Fibroblast of villous mesenchyme (primary cell): Measurements from ENCODE around the gene IFNAR1. TPM values are rescaled to one million over a fixed set of nuclear protein-coding genes. Genes with fewer than 3 reads are reported as not detected.
A peak's percentile ranks its signal among the peaks of the same experiment; 100 is the strongest.

Source experiments
- DNase-seq: peaks from one replicate; pipeline ENCODE4 v3.0.0-alpha.2; 2010; ENCODE audit warnings: low read depth
- H3K4me3 ChIP-seq: 2 replicates; pipeline ENCODE4 v1.5.1; 2011; ENCODE audit warnings: low read depth, mild to moderate bottlenecking, low read length
- total RNA-seq: library from RNA; depleted of rRNA; stranded (reverse); fragments of >200 nt; gene quantifications from 2 replicates; pipeline ENCODE4 v1.2.3, GENCODE V29; 2012
- TF ChIP-seq, protein P1 (sequence below): IDR thresholded peaks from 2 replicates; pipeline ENCODE4 v1.5.1; 2012; ENCODE audit warnings: low read depth, mild to moderate bottlenecking, low read length; ENCODE audit not compliant: insufficient read depth

The IFNAR1 gene
- total RNA-seq, 1 donor, result 19.0 TPM

DNA sequence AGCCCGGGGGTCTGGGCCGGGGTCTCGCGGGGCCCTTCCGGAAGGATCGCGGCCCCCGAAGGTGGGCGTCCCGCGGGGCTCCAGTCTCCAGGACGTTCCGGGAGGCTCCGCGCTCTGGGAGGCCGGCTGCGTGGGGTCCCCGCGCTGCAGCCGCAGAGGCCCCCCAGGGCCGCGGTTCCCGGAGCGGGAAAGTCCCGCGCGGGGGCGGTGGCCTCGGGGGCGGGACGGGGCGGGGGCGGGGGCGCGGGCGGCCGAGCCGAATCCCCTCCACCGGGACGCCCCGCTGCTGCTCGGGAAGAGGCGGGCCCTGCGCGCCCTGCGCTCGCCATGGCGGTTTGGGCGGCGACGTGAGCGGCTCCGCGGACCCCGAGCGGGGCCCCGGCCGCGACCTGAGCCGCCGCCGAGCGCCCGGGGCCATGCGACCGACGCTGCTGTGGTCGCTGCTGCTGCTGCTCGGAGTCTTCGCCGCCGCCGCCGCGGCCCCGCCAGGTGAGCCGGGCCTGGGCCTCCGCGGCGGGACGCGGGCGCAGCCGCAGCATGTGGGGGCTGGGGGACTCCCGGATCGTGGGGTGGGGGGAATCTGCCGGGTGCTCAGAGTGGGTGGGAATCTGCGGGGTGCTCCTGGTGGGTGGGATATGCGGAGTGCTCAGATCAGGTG is 78.5 kb downstream of the IFNAR1 start, which contains the start of gene IFNGR2:
Gene IFNGR2 (plus strand): TSS at position 286 of the 658 bp plus-strand sequence. CDS start 131 bp downstream, at position 417.
- TF ChIP-seq, protein P1, sequence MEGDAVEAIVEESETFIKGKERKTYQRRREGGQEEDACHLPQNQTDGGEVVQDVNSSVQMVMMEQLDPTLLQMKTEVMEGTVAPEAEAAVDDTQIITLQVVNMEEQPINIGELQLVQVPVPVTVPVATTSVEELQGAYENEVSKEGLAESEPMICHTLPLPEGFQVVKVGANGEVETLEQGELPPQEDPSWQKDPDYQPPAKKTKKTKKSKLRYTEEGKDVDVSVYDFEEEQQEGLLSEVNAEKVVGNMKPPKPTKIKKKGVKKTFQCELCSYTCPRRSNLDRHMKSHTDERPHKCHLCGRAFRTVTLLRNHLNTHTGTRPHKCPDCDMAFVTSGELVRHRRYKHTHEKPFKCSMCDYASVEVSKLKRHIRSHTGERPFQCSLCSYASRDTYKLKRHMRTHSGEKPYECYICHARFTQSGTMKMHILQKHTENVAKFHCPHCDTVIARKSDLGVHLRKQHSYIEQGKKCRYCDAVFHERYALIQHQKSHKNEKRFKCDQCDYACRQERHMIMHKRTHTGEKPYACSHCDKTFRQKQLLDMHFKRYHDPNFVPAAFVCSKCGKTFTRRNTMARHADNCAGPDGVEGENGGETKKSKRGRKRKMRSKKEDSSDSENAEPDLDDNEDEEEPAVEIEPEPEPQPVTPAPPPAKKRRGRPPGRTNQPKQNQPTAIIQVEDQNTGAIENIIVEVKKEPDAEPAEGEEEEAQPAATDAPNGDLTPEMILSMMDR, result no peak
- no peak for DNase-seq
- peak within 1 kb of the TSS; percentile 89 for H3K4me3 ChIP-seq

DNA sequence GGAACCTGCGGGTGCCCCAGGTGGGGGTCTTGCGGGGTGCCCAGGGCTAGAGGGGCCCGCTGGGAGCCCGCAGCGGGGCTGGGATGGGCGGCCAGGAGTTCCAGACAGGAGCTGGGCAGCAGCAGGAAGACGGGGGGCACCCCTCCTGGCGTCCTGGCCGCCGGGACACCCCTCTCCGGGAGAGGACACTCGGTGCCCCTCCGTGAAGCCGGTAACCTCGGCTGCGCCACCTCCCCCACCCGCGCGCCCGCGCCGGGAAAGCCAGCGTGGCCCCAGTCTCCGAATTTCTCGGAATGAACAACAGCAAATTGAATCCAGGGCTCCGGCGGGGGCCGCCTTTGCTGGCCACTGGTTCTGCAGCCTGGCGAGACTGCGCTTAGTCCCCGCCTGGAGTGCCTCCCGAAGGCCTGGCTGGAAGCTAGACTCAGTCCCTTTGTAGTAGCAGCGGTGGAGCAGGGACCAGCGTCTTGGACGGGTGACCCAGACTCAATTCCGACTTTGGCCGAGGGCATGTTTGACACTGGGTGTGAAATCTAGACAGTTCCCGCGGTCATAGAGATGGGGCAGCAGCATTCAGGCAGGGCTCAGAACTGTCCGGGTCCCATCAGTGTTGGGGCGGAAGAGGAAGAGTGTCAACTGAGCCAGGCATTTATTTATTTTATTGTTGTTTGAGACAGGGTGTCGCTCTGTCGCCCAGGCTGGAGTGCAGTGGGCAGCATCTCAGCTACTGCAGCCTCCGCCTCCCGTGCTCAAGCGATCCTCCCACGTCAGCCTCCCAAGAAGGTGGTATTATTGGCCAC is 79.2 kb downstream of the IFNAR1 start:
- peak; percentile 61 for DNase-seq
- TF ChIP-seq, protein P1, result no peak
- H3K4me3 ChIP-seq, result peak overlapping the region; percentile 89

DNA sequence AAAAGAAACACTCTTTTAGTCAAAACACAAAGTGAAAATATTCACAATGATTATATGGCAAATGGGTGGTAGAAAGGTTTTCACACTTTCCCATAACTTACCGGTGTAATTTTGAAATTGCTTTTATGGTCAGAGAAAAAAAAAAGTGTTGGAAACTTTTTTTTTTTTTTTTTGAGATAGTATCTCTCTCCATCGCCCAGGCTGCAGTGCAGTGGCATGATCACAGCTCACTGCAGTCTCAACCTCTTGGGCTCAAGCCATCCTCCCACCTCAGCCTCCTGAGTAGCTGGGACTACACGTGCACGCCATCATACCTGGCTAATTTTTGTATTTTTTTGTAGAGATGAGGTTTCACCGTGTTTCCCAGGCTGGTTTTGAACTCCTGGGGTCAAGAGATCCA is 81.7 kb downstream of the IFNAR1 start:
- no peak for DNase-seq
- no peak overlapping the region for H3K4me3 ChIP-seq
- TF ChIP-seq, protein P1, result no peak

Other genes starting within 250 kb of the IFNAR1 start
- gene IFNAR2, start 95.0 kb upstream of the IFNAR1 start, total RNA-seq, result 3.9 and 5.2 TPM in 2 replicates
- 34.5 and 60.9 TPM in 2 replicates for gene IL10RB, start 58.6 kb upstream of the IFNAR1 start, total RNA-seq
- 52.5 and 69.1 TPM in 2 replicates for gene IFNGR2, start 78.4 kb downstream of the IFNAR1 start, total RNA-seq
- 24.5 and 41.0 TPM in 2 replicates for gene TMEM50B, start 155.0 kb downstream of the IFNAR1 start, total RNA-seq
- 1.9 and 2.2 TPM in 2 replicates for gene DNAJC28, start 166.7 kb downstream of the IFNAR1 start, total RNA-seq
- gene GART, start 217.1 kb downstream of the IFNAR1 start, total RNA-seq, result 73.1 and 109 TPM in 2 replicates
- gene SON, start 218.1 kb downstream of the IFNAR1 start, total RNA-seq, result 119 and 134 TPM in 2 replicates